ENCODE measurements around the gene KLF3.

The KLF3 gene

GRCh38 chr4:38749336-38749735 lies 85.3 kb downstream of the KLF3 start:
- DNase-seq = no peak
